T-helper 17 cell (primary cell): ENCODE results near the gene WNT7A. TPM values are rescaled to one million over a fixed set of nuclear protein-coding genes. Genes with fewer than 3 reads are reported as not detected.

ENCODE experiments used
- ATAC-seq: fragments of 150-1000 bp; cut with Tn5 transposase; 2 replicates; pipeline ENCODE4 v1.10.0; 2021; ENCODE audit warnings: mild to moderate bottlenecking, moderate library complexity
- DNase-seq, 3 donors: peaks; one replicate each; pipeline versions ENCODE4 v3.0.0 to v3.0.0-alpha.2; 2020 to 2021
- H3K9me3 ChIP-seq: one replicate; pipeline ENCODE4 v1.7.0; 2013; ENCODE audit warnings: low read length, mild to moderate bottlenecking; ENCODE audit not compliant: control insufficient read depth, poor library complexity, severe bottlenecking
- H3K27ac Mint-ChIP-seq: one replicate; pipeline ENCODE4 v1.8.0; 2022; ENCODE audit warnings: mild to moderate bottlenecking, moderate library complexity, mixed read lengths
- H3K27me3 Mint-ChIP-seq: one replicate; pipeline ENCODE4 v1.8.0; 2022; ENCODE audit warnings: mixed read lengths
- H3K36me3 Mint-ChIP-seq: one replicate; pipeline ENCODE4 v1.8.0; 2022; ENCODE audit warnings: low read depth, mixed read lengths
- H3K4me1 Mint-ChIP-seq: one replicate; pipeline ENCODE4 v1.8.0; 2022; ENCODE audit warnings: mild to moderate bottlenecking, mixed read lengths
- H3K4me3 Mint-ChIP-seq: one replicate; pipeline ENCODE4 v1.8.0; 2022; ENCODE audit warnings: mild to moderate bottlenecking, moderate library complexity, mixed read lengths
- total RNA-seq, 4 donors: library from RNA in 2 of 4; stranded (reverse) in 2 of 4; gene quantifications; one replicate each; pipeline ENCODE4 v1.2.3 and lab custom pipeline; 2022 to 2026

The WNT7A gene
- total RNA-seq, 2 donors from 2014 or later: 10.1 to 14.5 TPM

- Mint-ChIP-seq H3K4me3 (no peak overlapping the region), H3K36me3 (peaks cover 10% of the 10 kb centered on the region), H3K27me3 (peaks cover 5% of the 10 kb centered on the region), H3K4me1 (peaks cover 31% of the 10 kb centered on the region), H3K27ac (no peak overlapping the region)
- no peaks in the 10 kb centered on the region for H3K9me3 ChIP-seq
- ATAC-seq (no peak), DNase-seq (no peak)
These were observed 46.2 kb downstream of the WNT7A start for GRCh38 chr3:13833506-13834257.

- peaks cover 31% of the 10 kb centered on the region for H3K4me1 Mint-ChIP-seq
These were observed 47.7 kb downstream of the WNT7A start for GRCh38 chr3:13832130-13832529.

GRCh38 chr3:13831386-13831996 lies 48.4 kb downstream of the WNT7A start:
- H3K27me3 Mint-ChIP-seq: peaks cover 5% of the 10 kb centered on the region
- no peak overlapping the region for H3K4me3 Mint-ChIP-seq
- H3K27ac Mint-ChIP-seq: peak overlapping the region; percentile 39
- ATAC-seq: no peak
- no peak for DNase-seq
- H3K9me3 ChIP-seq: no peaks in the 10 kb centered on the region
- H3K4me1 Mint-ChIP-seq: peaks cover 31% of the 10 kb centered on the region
- peaks cover 10% of the 10 kb centered on the region for H3K36me3 Mint-ChIP-seq

More at GRCh38 chr3:13832130-13832529, 47.7 kb downstream of the WNT7A start:
- DNase-seq: no peak
- H3K4me3 Mint-ChIP-seq: no peak overlapping the region
- peaks cover 5% of the 10 kb centered on the region for H3K27me3 Mint-ChIP-seq
- H3K9me3 ChIP-seq: no peaks in the 10 kb centered on the region
- ATAC-seq: no peak
- peaks cover 10% of the 10 kb centered on the region for H3K36me3 Mint-ChIP-seq
- H3K27ac Mint-ChIP-seq: peak overlapping the region; percentile 39

- no peaks in the 10 kb centered on the region for H3K9me3 ChIP-seq
- H3K4me3 Mint-ChIP-seq: peak overlapping the region; percentile 28
- peaks cover 24% of the 10 kb centered on the region for H3K4me1 Mint-ChIP-seq
- peak overlapping the region; percentile 27 for H3K27ac Mint-ChIP-seq
- no peak for DNase-seq
- H3K36me3 Mint-ChIP-seq: peaks cover 10% of the 10 kb centered on the region
- ATAC-seq: no peak
- H3K27me3 Mint-ChIP-seq: no peaks in the 10 kb centered on the region
These were observed 50.6 kb downstream of the WNT7A start for GRCh38 chr3:13829311-13829710.

- DNase-seq (no peak), ATAC-seq (no peak)
- no peaks in the 10 kb centered on the region for H3K27me3 Mint-ChIP-seq
- H3K36me3 Mint-ChIP-seq: peaks cover 12% of the 10 kb centered on the region
- H3K4me1 Mint-ChIP-seq: peaks cover 22% of the 10 kb centered on the region
- H3K4me3 Mint-ChIP-seq: no peak overlapping the region
- no peaks in the 10 kb centered on the region for H3K9me3 ChIP-seq
- H3K27ac Mint-ChIP-seq: peak overlapping the region; percentile 27
These were observed 51.2 kb downstream of the WNT7A start for GRCh38 chr3:13828501-13829265.

GRCh38 chr3:13827699-13828098 lies 52.2 kb downstream of the WNT7A start:
- Mint-ChIP-seq H3K27ac (no peak overlapping the region), H3K36me3 (peaks cover 9% of the 10 kb centered on the region), H3K4me3 (no peak overlapping the region), H3K4me1 (peaks cover 16% of the 10 kb centered on the region), H3K27me3 (no peaks in the 10 kb centered on the region)
- no peaks in the 10 kb centered on the region for H3K9me3 ChIP-seq
- DNase-seq (no peak), ATAC-seq (no peak)

- H3K4me3 Mint-ChIP-seq: no peak overlapping the region
- ATAC-seq: no peak
- peaks cover 9% of the 10 kb centered on the region for H3K36me3 Mint-ChIP-seq
- H3K27me3 Mint-ChIP-seq: no peaks in the 10 kb centered on the region
- peak overlapping the region; percentile 65 for H3K27ac Mint-ChIP-seq
- DNase-seq: no peak
- peaks cover 15% of the 10 kb centered on the region for H3K4me1 Mint-ChIP-seq
- no peaks in the 10 kb centered on the region for H3K9me3 ChIP-seq
These were observed 52.6 kb downstream of the WNT7A start for GRCh38 chr3:13827256-13827655.

- H3K36me3 Mint-ChIP-seq: peaks cover 9% of the 10 kb centered on the region
- peak overlapping the region; percentile 65 for H3K27ac Mint-ChIP-seq
- H3K4me1 Mint-ChIP-seq: peaks cover 12% of the 10 kb centered on the region
- no peaks in the 10 kb centered on the region for H3K9me3 ChIP-seq
- ATAC-seq: no peak
- H3K27me3 Mint-ChIP-seq: no peaks in the 10 kb centered on the region
- DNase-seq: no peak
- H3K4me3 Mint-ChIP-seq: no peak overlapping the region
These were observed 53.2 kb downstream of the WNT7A start for GRCh38 chr3:13826672-13827071.

- peak overlapping the region; percentile 2 for H3K27ac Mint-ChIP-seq
- no peak overlapping the region for H3K4me3 Mint-ChIP-seq
- DNase-seq (no peak), ATAC-seq (no peak)
- peaks cover 9% of the 10 kb centered on the region for H3K4me1 Mint-ChIP-seq
- peaks cover 7% of the 10 kb centered on the region for H3K36me3 Mint-ChIP-seq
- no peaks in the 10 kb centered on the region for H3K27me3 Mint-ChIP-seq
- H3K9me3 ChIP-seq: no peaks in the 10 kb centered on the region
These were observed 54.0 kb downstream of the WNT7A start for GRCh38 chr3:13825821-13826220.

GRCh38 chr3:13825311-13825579 lies 54.6 kb downstream of the WNT7A start:
- peaks cover 7% of the 10 kb centered on the region for H3K36me3 Mint-ChIP-seq
- no peaks in the 10 kb centered on the region for H3K9me3 ChIP-seq
- peaks cover 9% of the 10 kb centered on the region for H3K4me1 Mint-ChIP-seq
- H3K4me3 Mint-ChIP-seq: no peak overlapping the region
- DNase-seq: no peak
- ATAC-seq: no peak
- H3K27me3 Mint-ChIP-seq: no peaks in the 10 kb centered on the region
- H3K27ac Mint-ChIP-seq: peak overlapping the region; percentile 2

GRCh38 chr3:13824521-13825310 lies 55.2 kb downstream of the WNT7A start:
- no peaks in the 10 kb centered on the region for H3K9me3 ChIP-seq
- Mint-ChIP-seq H3K4me1 (peaks cover 6% of the 10 kb centered on the region), H3K27ac (peak overlapping the region; percentile 2), H3K4me3 (no peak overlapping the region), H3K27me3 (no peaks in the 10 kb centered on the region), H3K36me3 (peaks cover 7% of the 10 kb centered on the region)
- ATAC-seq: no peak
- DNase-seq: no peak

- no peak overlapping the region for H3K4me3 Mint-ChIP-seq
- no peaks in the 10 kb centered on the region for H3K9me3 ChIP-seq
- peaks cover 6% of the 10 kb centered on the region for H3K4me1 Mint-ChIP-seq
- no peak for DNase-seq
- no peak overlapping the region for H3K27ac Mint-ChIP-seq
- no peaks in the 10 kb centered on the region for H3K27me3 Mint-ChIP-seq
- ATAC-seq: no peak
- peaks cover 5% of the 10 kb centered on the region for H3K36me3 Mint-ChIP-seq
These were observed 56.2 kb downstream of the WNT7A start for GRCh38 chr3:13823692-13824091.
